CD4-positive, alpha-beta memory T cell (primary cell): ENCODE measurements around the gene GAD2. TPM values are rescaled to one million over a fixed set of nuclear protein-coding genes. Genes with fewer than 3 reads are reported as not detected.

Experiments used
- CTCF ChIA-PET: fragments of 350-600 bp; sonication (Branson Sonifier 250); formaldehyde crosslinking; loops from one replicate; lab custom pipeline; 2021; ENCODE audit warnings: inconsistent platforms; ENCODE audit not compliant: partially characterized antibody; lab: Charles Lee
- POLR2A ChIA-PET: fragments of 350-600 bp; sonication (Branson Sonifier 250); formaldehyde crosslinking; loops from one replicate; lab custom pipeline; 2021; ENCODE audit not compliant: partially characterized antibody; lab: Charles Lee
- DNase-seq, 5 donors: peaks; one replicate each; pipeline versions ENCODE4 v3.0.0 to v3.0.0-alpha.2; 2020 to 2022; ENCODE audit warnings: mixed read lengths in 1 of 5
- H3K27ac ChIP-seq: one replicate; pipeline ENCODE4 v1.7.0; 2013; ENCODE audit warnings: low read depth, low read length
- H3K27me3 ChIP-seq: 2 replicates; pipeline ENCODE4 v1.7.0; 2013; ENCODE audit warnings: mild to moderate bottlenecking, low read length, moderate library complexity; ENCODE audit not compliant: insufficient read depth
- H3K36me3 ChIP-seq: 2 replicates; pipeline ENCODE4 v1.7.0; 2013; ENCODE audit warnings: mild to moderate bottlenecking, low read length, moderate library complexity; ENCODE audit not compliant: insufficient read depth
- H3K4me1 ChIP-seq: 2 replicates; pipeline ENCODE4 v1.7.0; 2013; ENCODE audit warnings: mild to moderate bottlenecking, low read length, moderate library complexity; ENCODE audit not compliant: insufficient read depth
- H3K4me3 ChIP-seq, 2 donors: one replicate each; pipeline ENCODE4 v1.7.0; 2013; ENCODE audit warnings: low read length in 2 of 2, mild to moderate bottlenecking in 1 of 2
- H3K9me3 ChIP-seq, 2 donors: one replicate each; pipeline ENCODE4 v1.7.0; 2013; ENCODE audit warnings: low read length in 2 of 2, control low read depth in 1 of 2; ENCODE audit not compliant: control insufficient read depth in 1 of 2
- H3K27ac Mint-ChIP-seq, 7 donors: one replicate each; pipeline ENCODE4 v1.8.0; 2020 to 2021; ENCODE audit warnings: mixed read lengths in 7 of 7, mild to moderate bottlenecking in 6 of 7, inconsistent platforms in 3 of 7, moderate library complexity in 3 of 7
- H3K27me3 Mint-ChIP-seq, 2 donors: one replicate each; pipeline ENCODE4 v1.8.0; 2020 to 2021; ENCODE audit warnings: mixed read lengths in 2 of 2
- H3K36me3 Mint-ChIP-seq, 2 donors: one replicate each; pipeline ENCODE4 v1.8.0; 2020 to 2021; ENCODE audit warnings: mixed read lengths in 2 of 2, inconsistent platforms in 1 of 2, mild to moderate bottlenecking in 1 of 2
- H3K4me1 Mint-ChIP-seq, 4 donors: one replicate each; pipeline ENCODE4 v1.8.0; 2020 to 2021; ENCODE audit warnings: mixed read lengths in 4 of 4, mild to moderate bottlenecking in 1 of 4
- H3K4me3 Mint-ChIP-seq, 8 donors: one replicate each; pipeline ENCODE4 v1.8.0; 2020 to 2021; ENCODE audit warnings: mixed read lengths in 8 of 8, mild to moderate bottlenecking in 7 of 8, moderate library complexity in 6 of 8, inconsistent platforms in 3 of 8
- H3K9me3 Mint-ChIP-seq, 8 donors: one replicate each; pipeline ENCODE4 v1.8.0; 2020 to 2021; ENCODE audit warnings: mixed read lengths in 8 of 8, mild to moderate bottlenecking in 5 of 8, inconsistent platforms in 3 of 8, moderate library complexity in 1 of 8
- intact Hi-C: fragments of 100-400 bp; cut with micrococcal nuclease; formaldehyde crosslinking; loops from one replicate; pipeline ENCODE4 v1.15.1; 2023
- polyA plus RNA-seq, 2 donors: library from polyadenylated mRNA; unstranded; fragments of 300-500 nt; fragmentation: Illumina TruSeq; gene quantifications; one replicate each; pipeline ENCODE4 v1.2.3, GENCODE V29; 2021
- total RNA-seq, 2 experiments: library from RNA; stranded (reverse); gene quantifications; one replicate each; pipeline ENCODE4 v1.2.3, GENCODE V29; 2021

The GAD2 gene
- total and polyA plus RNA-seq, 4 experiments from 2014 or later = not detected

GRCh38 chr10:26331371-26331770 lies 114.8 kb downstream of the GAD2 start:
- Histone ChIP-seq H3K4me1 (peaks cover 4% of the 10 kb centered on the region), H3K9me3 (peaks cover 0 to 4% of the 10 kb centered on the region in 2 donors), H3K27me3 (no peaks in the 10 kb centered on the region), H3K4me3 (no peak overlapping the region), H3K36me3 (no peaks in the 10 kb centered on the region), H3K27ac (no peak overlapping the region)
- peaks cover 2 to 3% of the 10 kb centered on the region in 2 donors for H3K27me3 Mint-ChIP-seq
- no peak for DNase-seq
- H3K4me3 Mint-ChIP-seq = no peak overlapping the region
- ChIA-PET CTCF (interaction anchor here (1.6 kb wide), 1 partner anchor 550 kb away, joined by 6 read pairs; no protein-coding TSS in a partner anchor), POLR2A (no interaction called here)
- H3K36me3 Mint-ChIP-seq = no peaks in the 10 kb centered on the region
- no peak overlapping the region for H3K27ac Mint-ChIP-seq
- H3K4me1 Mint-ChIP-seq = peaks cover 6 to 10% (median 8%) of the 10 kb centered on the region in 4 donors
- H3K9me3 Mint-ChIP-seq = peaks cover 0 to 13% (median 7%) of the 10 kb centered on the region in 8 donors
- intact Hi-C loops = loop anchor here (10.0 kb wide), 1 partner anchor 893 kb away; no protein-coding TSS in a partner anchor

- peak in 1 of 5 donors; percentile 2 for DNase-seq
- no peak overlapping the region for H3K27ac ChIP-seq
- H3K4me3 Mint-ChIP-seq = no peak overlapping the region
- intact Hi-C loops = loop anchor here (2.0 to 10.0 kb wide), 3 partner anchors 350 to 1026 kb away; no protein-coding TSS in a partner anchor
- peaks cover 8 to 10% (median 8%) of the 10 kb centered on the region in 4 donors for H3K4me1 Mint-ChIP-seq
- no peaks in the 10 kb centered on the region for H3K27me3 ChIP-seq
- no peaks in the 10 kb centered on the region for H3K36me3 ChIP-seq
- no peak overlapping the region for H3K27ac Mint-ChIP-seq
- H3K27me3 Mint-ChIP-seq = peaks cover 0 to 2% of the 10 kb centered on the region in 2 donors
- H3K9me3 ChIP-seq = peaks cover 0 to 4% of the 10 kb centered on the region in 2 donors
- H3K4me1 ChIP-seq = peaks cover 4% of the 10 kb centered on the region
- ChIA-PET CTCF (interaction anchor here (0.8 to 5.1 kb wide), 15 partner anchors 10 to 1025 kb away, joined by 3 to 58 read pairs (median 4); partner anchors contain the start of gene APBB1IP), POLR2A (interaction anchor here (1.7 kb wide), 1 partner anchor 104 kb away, joined by 10 read pairs; the partner anchor contains the start of gene APBB1IP)
- H3K4me3 ChIP-seq = no peak overlapping the region
- H3K9me3 Mint-ChIP-seq = peaks cover 0 to 13% (median 7%) of the 10 kb centered on the region in 8 donors
- H3K36me3 Mint-ChIP-seq = no peaks in the 10 kb centered on the region
Observed at GRCh38 chr10:26334232-26334931, 117.8 kb downstream of the GAD2 start.

- Mint-ChIP-seq H3K9me3 (peaks cover 0 to 13% (median 7%) of the 10 kb centered on the region in 8 donors), H3K27me3 (peaks cover 0 to 2% of the 10 kb centered on the region in 2 donors), H3K4me3 (peak overlapping the region; percentile 76 to 93 (median 84)), H3K27ac (peak overlapping the region in 2 of 7 donors; percentile 61 to 79), H3K36me3 (no peaks in the 10 kb centered on the region), H3K4me1 (peaks cover 4 to 8% (median 6%) of the 10 kb centered on the region in 4 donors)
- H3K4me3 ChIP-seq = peak overlapping the region; percentile 38 to 53
- POLR2A ChIA-PET = interaction anchor here (0.9 to 1.7 kb wide), 2 partner anchors 104 to 391 kb away, joined by 4 to 10 read pairs; partner anchors contain the start of gene APBB1IP
- DNase-seq = peak; percentile 66 to 74 (median 72)
- CTCF ChIA-PET = interaction anchor here (0.6 to 5.1 kb wide), 24 partner anchors 10 to 547 kb away, joined by 3 to 58 read pairs (median 4); partner anchors contain the start of gene APBB1IP
- H3K27ac ChIP-seq = peak overlapping the region; percentile 5
- no peaks in the 10 kb centered on the region for H3K36me3 ChIP-seq
- H3K4me1 ChIP-seq = peaks cover 4% of the 10 kb centered on the region
- intact Hi-C loops = loop anchor here (1.0 to 10.0 kb wide), 8 partner anchors 102 to 1026 kb away; partner anchors contain the start of genes ABI1 and APBB1IP
- H3K27me3 ChIP-seq = no peaks in the 10 kb centered on the region
- peaks cover 0 to 4% of the 10 kb centered on the region in 2 donors for H3K9me3 ChIP-seq
Observed at GRCh38 chr10:26334932-26335573, 118.5 kb downstream of the GAD2 start.

- peak overlapping the region in 3 of 7 donors; percentile 10 to 79 (median 61) for H3K27ac Mint-ChIP-seq
- peaks cover 4 to 8% (median 6%) of the 10 kb centered on the region in 4 donors for H3K4me1 Mint-ChIP-seq
Observed at GRCh38 chr10:26335574-26336093, 119.1 kb downstream of the GAD2 start.

GRCh38 chr10:26336979-26337378 lies 120.4 kb downstream of the GAD2 start:
- peaks cover 4% of the 10 kb centered on the region for H3K4me1 ChIP-seq
- H3K4me3 ChIP-seq = no peak overlapping the region
- Mint-ChIP-seq H3K36me3 (no peaks in the 10 kb centered on the region), H3K4me1 (peaks cover 4 to 8% (median 7%) of the 10 kb centered on the region in 4 donors), H3K9me3 (peaks cover 0 to 13% (median 7%) of the 10 kb centered on the region in 8 donors), H3K27me3 (peaks cover 0 to 2% of the 10 kb centered on the region in 2 donors), H3K4me3 (peak overlapping the region in 2 of 8 donors; percentile 3 to 11), H3K27ac (peak overlapping the region in 3 of 7 donors; percentile 12 to 25 (median 19))
- intact Hi-C loops = loop anchor here (5.0 to 10.0 kb wide), 3 partner anchors 100 to 888 kb away; partner anchors contain the start of genes ABI1 and APBB1IP
- ChIA-PET POLR2A (no interaction called here), CTCF (interaction anchor here (1.0 to 5.1 kb wide), 4 partner anchors 165 to 545 kb away, joined by 3 to 58 read pairs (median 42); no protein-coding TSS in a partner anchor)
- no peak overlapping the region for H3K27ac ChIP-seq
- H3K27me3 ChIP-seq = no peaks in the 10 kb centered on the region
- peaks cover 0 to 4% of the 10 kb centered on the region in 2 donors for H3K9me3 ChIP-seq
- no peak for DNase-seq
- H3K36me3 ChIP-seq = no peaks in the 10 kb centered on the region

More at GRCh38 chr10:26335574-26336093, 119.1 kb downstream of the GAD2 start:
- Mint-ChIP-seq H3K27me3 (peaks cover 0 to 2% of the 10 kb centered on the region in 2 donors), H3K36me3 (no peaks in the 10 kb centered on the region), H3K4me3 (peak overlapping the region; percentile 76 to 93 (median 84)), H3K9me3 (peaks cover 0 to 13% (median 7%) of the 10 kb centered on the region in 8 donors)
- DNase-seq = no peak
- Histone ChIP-seq H3K4me3 (peak overlapping the region; percentile 38 to 53), H3K27me3 (no peaks in the 10 kb centered on the region), H3K4me1 (peaks cover 4% of the 10 kb centered on the region), H3K9me3 (peaks cover 0 to 4% of the 10 kb centered on the region in 2 donors), H3K27ac (peak overlapping the region; percentile 5), H3K36me3 (no peaks in the 10 kb centered on the region)
- intact Hi-C loops = loop anchor here (1.0 to 10.0 kb wide), 8 partner anchors 102 to 1025 kb away; partner anchors contain the start of genes ABI1 and APBB1IP
- ChIA-PET POLR2A (interaction anchor here (0.6 to 1.7 kb wide), 3 partner anchors 103 to 390 kb away, joined by 4 to 10 read pairs (median 4); partner anchors contain the start of gene APBB1IP), CTCF (interaction anchor here (0.6 to 5.1 kb wide), 22 partner anchors 11 to 546 kb away, joined by 3 to 58 read pairs (median 4); partner anchors contain the start of gene APBB1IP)

GRCh38 chr10:26341701-26342100 lies 125.1 kb downstream of the GAD2 start:
- H3K27me3 ChIP-seq = no peaks in the 10 kb centered on the region
- H3K36me3 ChIP-seq = no peaks in the 10 kb centered on the region
- H3K27me3 Mint-ChIP-seq = no peaks in the 10 kb centered on the region
- CTCF ChIA-PET = no interaction called here
- H3K36me3 Mint-ChIP-seq = no peaks in the 10 kb centered on the region
- no peaks in the 10 kb centered on the region for H3K9me3 ChIP-seq
- no peak for DNase-seq
- intact Hi-C loops = no loop called here
- no peak overlapping the region for H3K4me3 ChIP-seq
- H3K4me1 ChIP-seq = no peaks in the 10 kb centered on the region
- POLR2A ChIA-PET = no interaction called here
- no peak overlapping the region for H3K4me3 Mint-ChIP-seq
- no peak overlapping the region for H3K27ac Mint-ChIP-seq
- H3K9me3 Mint-ChIP-seq = no peaks in the 10 kb centered on the region
- no peak overlapping the region for H3K27ac ChIP-seq
- peaks cover 0 to 5% (median 0%) of the 10 kb centered on the region in 4 donors for H3K4me1 Mint-ChIP-seq
